Activated CD4-positive, alpha-beta T cell treated with anti-CD3 and anti-CD28 coated beads for 48 hours (primary cell): ENCODE measurements around the gene STK11IP.

ENCODE experiments used
- DNase-seq: peaks from one replicate; pipeline ENCODE4 v3.0.0-alpha.2; 2020

STK11IP gene

GRCh38 chr2:219597552-219598307, at the start of gene STK11IP:
TSS of gene STK11IP (plus strand) at chr2:219597857. CDS start at chr2:219598120, 263 bp downstream.
- DNase-seq = peak; percentile 94

GRCh38 chr2:219548990-219549389, 48.7 kb upstream of the STK11IP start:
- DNase-seq = no peak

- DNase-seq = no peak
These were observed 48.0 kb upstream of the STK11IP start for GRCh38 chr2:219549619-219550018.

- no peak for DNase-seq
These were observed 45.9 kb upstream of the STK11IP start for GRCh38 chr2:219551441-219552381.

GRCh38 chr2:219552382-219553167, 45.1 kb upstream of the STK11IP start:
- DNase-seq = peak; percentile 86

GRCh38 chr2:219553168-219553417, 44.6 kb upstream of the STK11IP start:
- DNase-seq = no peak

GRCh38 chr2:219553463-219553963, 44.1 kb upstream of the STK11IP start:
- DNase-seq = no peak

GRCh38 chr2:219554350-219554749, 43.3 kb upstream of the STK11IP start:
- no peak for DNase-seq

GRCh38 chr2:219555956-219556355, 41.7 kb upstream of the STK11IP start:
- no peak for DNase-seq

- no peak for DNase-seq
These were observed 41.2 kb upstream of the STK11IP start for GRCh38 chr2:219556413-219556812.

GRCh38 chr2:219557320-219557719, 40.3 kb upstream of the STK11IP start:
- DNase-seq = no peak

GRCh38 chr2:219557791-219558785, 39.6 kb upstream of the STK11IP start:
- DNase-seq = no peak

GRCh38 chr2:219559156-219559915, 38.3 kb upstream of the STK11IP start:
- no peak for DNase-seq

- peak; percentile 28 for DNase-seq
These were observed 37.4 kb upstream of the STK11IP start for GRCh38 chr2:219560037-219560892.

- DNase-seq = no peak
These were observed 36.8 kb upstream of the STK11IP start for GRCh38 chr2:219560893-219561178.

- no peak for DNase-seq
These were observed 36.2 kb upstream of the STK11IP start for GRCh38 chr2:219561179-219562048.

- no peak for DNase-seq
These were observed 35.3 kb upstream of the STK11IP start for GRCh38 chr2:219562049-219563020.
